OCI-LY1 (cell line): ENCODE data around the gene PCDHA1.

Experiments
- H2AFZ ChIP-seq: fragments of 200-600 bp; sonication (generic), shearing (Covaris generic); 2 replicates; pipeline ENCODE4 v1.6.0; 2014; ENCODE audit warnings: antibody characterized with exemption, mild to moderate bottlenecking, low read length
- H3F3A ChIP-seq: fragments of 200-600 bp; sonication (generic), shearing (Covaris generic); 2 replicates; pipeline ENCODE4 v1.6.0; 2014; ENCODE audit warnings: mild to moderate bottlenecking, antibody characterized with exemption, low read length, moderate library complexity; ENCODE audit not compliant: insufficient read depth
- H3K27ac ChIP-seq: fragments of 200-600 bp; sonication (generic); 2 replicates; pipeline ENCODE4 v1.5.1; 2014; ENCODE audit warnings: low read length, mixed run types, mild to moderate bottlenecking, low read depth; ENCODE audit not compliant: poor library complexity, severe bottlenecking
- H3K27me3 ChIP-seq: fragments of 200-600 bp; sonication (generic); 2 replicates; pipeline ENCODE4 v1.6.0; 2014; ENCODE audit warnings: antibody characterized with exemption, mild to moderate bottlenecking, low read length, moderate library complexity; ENCODE audit not compliant: insufficient read depth
- H3K36me3 ChIP-seq: fragments of 200-600 bp; sonication (generic); 2 replicates; pipeline ENCODE4 v1.6.1; 2014; ENCODE audit warnings: mild to moderate bottlenecking, antibody characterized with exemption, low read length, moderate library complexity, mixed read lengths; ENCODE audit not compliant: insufficient read depth
- H3K4me1 ChIP-seq: fragments of 200-600 bp; sonication (generic); 2 replicates; pipeline ENCODE4 v1.5.1; 2014; ENCODE audit warnings: mild to moderate bottlenecking, low read length, moderate library complexity; ENCODE audit not compliant: insufficient read depth, severe bottlenecking
- H3K4me2 ChIP-seq: fragments of 200-600 bp; sonication (generic), shearing (Covaris generic); 2 replicates; pipeline ENCODE4 v1.6.1; 2014; ENCODE audit warnings: low read length
- H3K4me3 ChIP-seq: fragments of 200-600 bp; sonication (generic); 2 replicates; pipeline ENCODE4 v1.5.1; 2014; ENCODE audit warnings: low read length, low read depth, mild to moderate bottlenecking, mixed read lengths; ENCODE audit not compliant: poor library complexity, severe bottlenecking
- H3K79me2 ChIP-seq: fragments of 200-600 bp; shearing (Covaris generic); 2 replicates; pipeline ENCODE4 v1.6.1; 2016; ENCODE audit warnings: mixed run types, low read length, mixed read lengths; ENCODE audit not compliant: insufficient read depth
- H3K9ac ChIP-seq: fragments of 200-600 bp; sonication (generic), shearing (Covaris generic); 2 replicates; pipeline ENCODE4 v1.6.1; 2014; ENCODE audit warnings: mild to moderate bottlenecking, low read length, mixed read lengths
- H3K9me2 ChIP-seq: fragments of 200-600 bp; sonication (generic), shearing (Covaris generic); 2 replicates; pipeline ENCODE4 v1.6.1; 2014; ENCODE audit warnings: low read depth, mild to moderate bottlenecking, low read length, mixed read lengths
- H3K9me3 ChIP-seq: fragments of 200-600 bp; shearing (Covaris generic); 2 replicates; pipeline ENCODE4 v1.6.1; 2014; ENCODE audit warnings: low read length, mixed read lengths
- H4K20me1 ChIP-seq: fragments of 200-600 bp; sonication (generic), shearing (Covaris generic); 2 replicates; pipeline ENCODE4 v1.6.0; 2016; ENCODE audit warnings: mild to moderate bottlenecking, low read length; ENCODE audit not compliant: insufficient read depth
- EZH2 ChIP-seq: fragments of 200-600 bp; sonication (generic), shearing (Covaris generic); IDR thresholded peaks from 2 replicates; pipeline ENCODE4 v1.8.0; 2017; ENCODE audit warnings: borderline replicate concordance, mixed run types, mild to moderate bottlenecking, antibody characterized with exemption, low read length, moderate library complexity, mixed read lengths
- TF ChIP-seq, protein P1 (sequence below): fragments of 200-600 bp; sonication (generic), shearing (Covaris generic); IDR thresholded peaks from 2 replicates; pipeline ENCODE4 v1.5.1; 2017; ENCODE audit warnings: mild to moderate bottlenecking, antibody characterized with exemption, low read length, moderate library complexity, mixed read lengths

Gene PCDHA1

DNA sequence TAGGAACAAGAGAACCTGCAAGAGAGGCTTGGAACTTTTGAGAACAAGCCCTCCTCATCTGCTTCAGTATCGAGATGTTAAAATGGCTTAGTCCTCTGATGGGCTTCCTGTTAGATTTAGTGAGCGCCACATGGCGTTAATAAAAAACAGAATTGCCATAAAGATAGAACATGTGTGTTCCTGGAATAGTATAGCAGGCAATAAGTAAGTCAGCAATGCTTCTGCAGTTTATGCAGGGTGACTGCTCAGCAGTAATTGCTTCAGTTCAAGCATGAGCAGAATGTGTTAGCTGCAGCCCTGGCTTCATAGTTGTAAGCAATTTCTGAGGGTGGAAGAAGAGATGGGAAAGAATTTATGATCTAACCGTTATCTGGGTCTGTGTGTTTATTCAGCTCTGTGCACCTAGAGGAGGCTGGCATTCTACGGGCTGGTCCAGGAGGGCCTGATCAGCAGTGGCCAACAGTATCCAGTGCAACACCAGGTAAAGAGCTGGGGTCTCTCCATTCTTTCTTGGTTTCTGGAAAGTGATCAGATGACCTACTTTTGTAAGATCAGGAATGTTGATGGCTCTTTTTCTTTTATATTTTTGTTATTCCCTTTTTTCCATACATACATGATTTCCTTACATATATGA lies 196.3 kb downstream of the PCDHA1 start:
- H3K4me1 ChIP-seq = no peaks in the 10 kb centered on the region
- H3K4me3 ChIP-seq = no peak overlapping the region
- no peaks in the 10 kb centered on the region for H3F3A ChIP-seq
- no peaks in the 10 kb centered on the region for H3K36me3 ChIP-seq
- no peaks in the 10 kb centered on the region for H3K27me3 ChIP-seq
- no peaks in the 10 kb centered on the region for H3K9me3 ChIP-seq
- H3K79me2 ChIP-seq = no peaks in the 10 kb centered on the region
- no peaks in the 10 kb centered on the region for H4K20me1 ChIP-seq
- H3K9me2 ChIP-seq = no peaks in the 10 kb centered on the region
- no peak overlapping the region for H2AFZ ChIP-seq
- H3K9ac ChIP-seq = no peak overlapping the region
- H3K27ac ChIP-seq = no peak overlapping the region
- H3K4me2 ChIP-seq = no peak overlapping the region
- no peak for TF ChIP-seq EZH2
- TF ChIP-seq, protein P1, sequence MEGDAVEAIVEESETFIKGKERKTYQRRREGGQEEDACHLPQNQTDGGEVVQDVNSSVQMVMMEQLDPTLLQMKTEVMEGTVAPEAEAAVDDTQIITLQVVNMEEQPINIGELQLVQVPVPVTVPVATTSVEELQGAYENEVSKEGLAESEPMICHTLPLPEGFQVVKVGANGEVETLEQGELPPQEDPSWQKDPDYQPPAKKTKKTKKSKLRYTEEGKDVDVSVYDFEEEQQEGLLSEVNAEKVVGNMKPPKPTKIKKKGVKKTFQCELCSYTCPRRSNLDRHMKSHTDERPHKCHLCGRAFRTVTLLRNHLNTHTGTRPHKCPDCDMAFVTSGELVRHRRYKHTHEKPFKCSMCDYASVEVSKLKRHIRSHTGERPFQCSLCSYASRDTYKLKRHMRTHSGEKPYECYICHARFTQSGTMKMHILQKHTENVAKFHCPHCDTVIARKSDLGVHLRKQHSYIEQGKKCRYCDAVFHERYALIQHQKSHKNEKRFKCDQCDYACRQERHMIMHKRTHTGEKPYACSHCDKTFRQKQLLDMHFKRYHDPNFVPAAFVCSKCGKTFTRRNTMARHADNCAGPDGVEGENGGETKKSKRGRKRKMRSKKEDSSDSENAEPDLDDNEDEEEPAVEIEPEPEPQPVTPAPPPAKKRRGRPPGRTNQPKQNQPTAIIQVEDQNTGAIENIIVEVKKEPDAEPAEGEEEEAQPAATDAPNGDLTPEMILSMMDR = no peak

GRCh38 chr5:140986117-140986521 lies 200.2 kb downstream of the PCDHA1 start:
- TF ChIP-seq EZH2 = no peak
- TF ChIP-seq, protein P1 = no peak
- Histone ChIP-seq H4K20me1 (no peaks in the 10 kb centered on the region), H3K4me2 (no peak overlapping the region), H2AFZ (no peak overlapping the region), H3K9me3 (no peaks in the 10 kb centered on the region), H3K4me1 (no peaks in the 10 kb centered on the region), H3K27ac (no peak overlapping the region), H3K36me3 (no peaks in the 10 kb centered on the region), H3F3A (no peaks in the 10 kb centered on the region), H3K9ac (no peak overlapping the region), H3K79me2 (no peaks in the 10 kb centered on the region), H3K27me3 (no peaks in the 10 kb centered on the region), H3K4me3 (no peak overlapping the region), H3K9me2 (no peaks in the 10 kb centered on the region)

- Histone ChIP-seq H3K27ac (no peak overlapping the region), H3K4me3 (no peak overlapping the region), H3K9ac (no peak overlapping the region), H3K9me3 (no peaks in the 10 kb centered on the region), H3K4me1 (no peaks in the 10 kb centered on the region), H4K20me1 (no peaks in the 10 kb centered on the region), H2AFZ (no peak overlapping the region), H3F3A (no peaks in the 10 kb centered on the region), H3K27me3 (no peaks in the 10 kb centered on the region), H3K36me3 (no peaks in the 10 kb centered on the region), H3K4me2 (no peak overlapping the region), H3K79me2 (no peaks in the 10 kb centered on the region), H3K9me2 (no peaks in the 10 kb centered on the region)
- TF ChIP-seq EZH2 = no peak
- TF ChIP-seq, protein P1 = no peak
Observed at GRCh38 chr5:140988100-140988499, 202.2 kb downstream of the PCDHA1 start.
